A673 (cell line): Measurements from ENCODE around the gene AKR1D1. TPM values are rescaled to one million over a fixed set of nuclear protein-coding genes. Genes with fewer than 3 reads are reported as not detected.
"Not testable (repeated sequence)": the region's sequence is repeated elsewhere in the genome, so short reads cannot be mapped to it uniquely, and the experiment has no call there.

ENCODE experiments used
- BruUV-seq: library from RNA; stranded (reverse); fragments of 400-500 nt; replicated peaks from 2 replicates; lab custom pipeline; 2021; lab: Mats Ljungman, UMichigan
- CTCF ChIA-PET: fragments of 300-600 bp; sonication (Branson Sonifier 250); formaldehyde crosslinking; loops from one replicate; lab custom pipeline; 2022; ENCODE audit warnings: antibody characterized with exemption; lab: Charles Lee
- POLR2A ChIA-PET: fragments of 300-600 bp; sonication (Branson Sonifier 250); formaldehyde crosslinking; loops from one replicate; lab custom pipeline; 2022; ENCODE audit warnings: antibody characterized with exemption; ENCODE audit not compliant: low non-redundant PET; lab: Charles Lee
- DNase-seq: peaks from one replicate; pipeline ENCODE4 v3.0.0-alpha.2; 2015; ENCODE audit warnings: low spot score
- H3K27ac ChIP-seq: fragments of 200-600 bp; sonication (generic); 2 replicates; pipeline ENCODE4 v1.5.1; 2016; ENCODE audit warnings: mixed run types, low read depth, mild to moderate bottlenecking, mixed read lengths, antibody characterized with exemption, low read length; ENCODE audit not compliant: poor library complexity, severe bottlenecking
- H3K27me3 ChIP-seq: fragments of 200-600 bp; sonication (generic); replicated peaks from 2 replicates; pipeline ENCODE4 v1.6.1; 2017; ENCODE audit warnings: mixed run types, low read depth, mild to moderate bottlenecking, mixed read lengths, antibody characterized with exemption, low read length; ENCODE audit not compliant: insufficient read depth, poor library complexity
- H3K36me3 ChIP-seq: fragments of 200-600 bp; sonication (generic); 2 replicates; pipeline ENCODE4 v1.6.1; 2016; ENCODE audit warnings: mixed run types, mild to moderate bottlenecking, mixed read lengths, antibody characterized with exemption, low read length; ENCODE audit not compliant: insufficient read depth, poor library complexity, severe bottlenecking
- H3K4me1 ChIP-seq: fragments of 200-600 bp; sonication (generic); 2 replicates; pipeline ENCODE4 v1.6.1; 2017; ENCODE audit warnings: mixed run types, mild to moderate bottlenecking, mixed read lengths, antibody characterized with exemption, low read length; ENCODE audit not compliant: insufficient read depth, poor library complexity, severe bottlenecking
- H3K4me3 ChIP-seq: fragments of 200-600 bp; sonication (generic); 2 replicates; pipeline ENCODE4 v1.5.1; 2016; ENCODE audit warnings: low read depth, mixed run types, mild to moderate bottlenecking, mixed read lengths, low read length; ENCODE audit not compliant: poor library complexity, severe bottlenecking
- H3K9me3 ChIP-seq: fragments of 200-600 bp; sonication (generic); 2 replicates; pipeline ENCODE4 v1.6.1; 2016; ENCODE audit warnings: mixed run types, low read depth, mild to moderate bottlenecking, mixed read lengths, antibody characterized with exemption, low read length; ENCODE audit not compliant: poor library complexity, severe bottlenecking
- CTCF ChIP-seq: fragments of 300-800, 200-600 bp; sonication (generic); conservative IDR thresholded peaks from 2 replicates; pipeline ENCODE4 v1.5.1; 2017; ENCODE audit warnings: low read depth, mild to moderate bottlenecking, antibody characterized with exemption, low read length, moderate library complexity, mixed read lengths
- EZH2 ChIP-seq: fragments of 200-600 bp; sonication (generic); IDR thresholded peaks from 2 replicates; pipeline ENCODE4 v1.6.1; 2017; ENCODE audit warnings: borderline replicate concordance, low read depth, mild to moderate bottlenecking, mixed read lengths, antibody characterized with exemption, low read length; ENCODE audit not compliant: poor library complexity, severe bottlenecking
- intact Hi-C: fragments of 100-400 bp; cut with micrococcal nuclease; formaldehyde crosslinking; loops from one replicate; pipeline ENCODE4 v1.10.0; 2022; ENCODE audit not compliant: unreplicated experiment
- total RNA-seq: library from RNA; stranded (reverse); gene quantifications from 2 replicates; pipeline ENCODE4 v1.2.3, GENCODE V29; 2021

Gene AKR1D1
- total RNA-seq, 1 experiment from 2014 or later = not detected

GRCh38 chr7:138074540-138074939 is 1.7 kb upstream of the AKR1D1 start:
- intact Hi-C loops = no loop called here
- Histone ChIP-seq H3K27ac (no peak overlapping the region), H3K27me3 (no peaks in the 10 kb centered on the region), H3K4me3 (no peak overlapping the region), H3K4me1 (no peaks in the 10 kb centered on the region), H3K36me3 (no peaks in the 10 kb centered on the region), H3K9me3 (no peaks in the 10 kb centered on the region)
- CTCF ChIA-PET = no interaction called here
- no peak for DNase-seq
- POLR2A ChIA-PET = no interaction called here
- TF ChIP-seq CTCF = no peak
- no peak for TF ChIP-seq EZH2
- BruUV-seq = no TSS peak

GRCh38 chr7:138075350-138075749 is 909 bp upstream of the AKR1D1 start:
- ChIA-PET CTCF (no interaction called here), POLR2A (no interaction called here)
- DNase-seq = no peak
- Histone ChIP-seq H3K4me1 (no peaks in the 10 kb centered on the region), H3K27ac (no peak overlapping the region), H3K27me3 (no peaks in the 10 kb centered on the region), H3K4me3 (no peak overlapping the region), H3K36me3 (no peaks in the 10 kb centered on the region), H3K9me3 (no peaks in the 10 kb centered on the region)
- intact Hi-C loops = no loop called here
- TF ChIP-seq CTCF = no peak
- no peak for TF ChIP-seq EZH2
- no TSS peak for BruUV-seq

- H3K27ac ChIP-seq, H3K9me3 ChIP-seq, H3K4me1 ChIP-seq, intact Hi-C loops, DNase-seq, H3K36me3 ChIP-seq, POLR2A ChIA-PET, CTCF ChIA-PET, H3K4me3 ChIP-seq, H3K27me3 ChIP-seq, BruUV-seq: not testable (repeated sequence)
Measured at GRCh38 chr7:138075786-138076185, 473 bp upstream of the AKR1D1 start.

GRCh38 chr7:138077809-138078208 is 1.6 kb downstream of the AKR1D1 start:
- Histone ChIP-seq H3K27me3 (no peaks in the 10 kb centered on the region), H3K27ac (no peak overlapping the region), H3K4me1 (no peaks in the 10 kb centered on the region), H3K4me3 (no peak overlapping the region), H3K9me3 (no peaks in the 10 kb centered on the region), H3K36me3 (no peaks in the 10 kb centered on the region)
- DNase-seq = no peak
- BruUV-seq = no TSS peak
- no peak for TF ChIP-seq EZH2
- TF ChIP-seq CTCF = no peak
- CTCF ChIA-PET = no interaction called here
- POLR2A ChIA-PET = no interaction called here
- intact Hi-C loops = no loop called here
